GM21717 (cell line): Measurements from ENCODE around the gene SARDH.

Source experiments
- ATAC-seq: cut with Tn5 transposase; IDR thresholded peaks from one replicate; pipeline ENCODE4 v1.9.1; 2021; ENCODE audit warnings: mild to moderate bottlenecking, moderate library complexity; ENCODE audit not compliant: unreplicated experiment

The SARDH gene

GRCh38 chr9:133654736-133655657 lies 83.2 kb downstream of the SARDH start:
- no peak for ATAC-seq

- no peak for ATAC-seq
Measured at GRCh38 chr9:133653638-133654037, 84.5 kb downstream of the SARDH start.

GRCh38 chr9:133650026-133650425 lies 88.1 kb downstream of the SARDH start:
- no peak for ATAC-seq

GRCh38 chr9:133649194-133649593 lies 89.0 kb downstream of the SARDH start:
- ATAC-seq, result no peak

DNA sequence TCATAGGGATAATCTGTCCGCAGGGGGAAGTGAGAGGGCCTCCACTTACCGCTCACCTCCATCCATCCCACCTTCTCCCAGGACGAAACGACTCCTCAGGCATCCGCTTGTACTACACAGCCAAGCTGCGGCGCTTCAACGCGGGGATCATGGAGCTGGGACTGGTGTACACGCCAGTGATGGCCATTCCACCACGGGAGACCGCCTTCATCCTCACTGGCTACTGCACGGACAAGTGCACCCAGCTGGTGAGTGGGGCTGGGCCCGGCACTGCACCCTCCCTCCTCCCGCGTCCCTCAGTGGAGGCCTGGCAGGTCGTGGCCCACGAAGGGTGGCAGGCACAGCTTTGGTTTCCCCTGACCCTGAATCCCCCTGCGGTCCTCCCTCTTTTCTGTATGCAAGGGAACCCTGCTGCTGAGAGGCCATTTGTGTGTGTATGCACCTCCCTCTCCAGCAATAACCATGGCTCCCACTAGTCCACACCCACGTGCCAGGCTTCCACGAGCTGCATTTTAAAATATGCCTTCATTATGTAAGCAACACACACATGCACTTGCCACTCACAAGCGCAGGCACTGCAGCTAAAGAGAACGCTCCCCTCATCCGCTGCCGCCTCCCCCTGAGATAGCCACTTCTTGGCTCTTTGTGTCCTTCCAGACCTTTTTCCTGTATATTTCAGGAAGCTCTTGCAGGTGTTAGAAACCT lies 90.2 kb downstream of the SARDH start:
- no peak for ATAC-seq

GRCh38 chr9:133647148-133647547 lies 91.0 kb downstream of the SARDH start:
- ATAC-seq, result no peak

GRCh38 chr9:133645021-133645765 lies 93.0 kb downstream of the SARDH start:
- no peak for ATAC-seq

GRCh38 chr9:133643978-133644760 lies 94.0 kb downstream of the SARDH start:
- no peak for ATAC-seq

- no peak for ATAC-seq
Measured at GRCh38 chr9:133643362-133643755, 94.8 kb downstream of the SARDH start.

DNA sequence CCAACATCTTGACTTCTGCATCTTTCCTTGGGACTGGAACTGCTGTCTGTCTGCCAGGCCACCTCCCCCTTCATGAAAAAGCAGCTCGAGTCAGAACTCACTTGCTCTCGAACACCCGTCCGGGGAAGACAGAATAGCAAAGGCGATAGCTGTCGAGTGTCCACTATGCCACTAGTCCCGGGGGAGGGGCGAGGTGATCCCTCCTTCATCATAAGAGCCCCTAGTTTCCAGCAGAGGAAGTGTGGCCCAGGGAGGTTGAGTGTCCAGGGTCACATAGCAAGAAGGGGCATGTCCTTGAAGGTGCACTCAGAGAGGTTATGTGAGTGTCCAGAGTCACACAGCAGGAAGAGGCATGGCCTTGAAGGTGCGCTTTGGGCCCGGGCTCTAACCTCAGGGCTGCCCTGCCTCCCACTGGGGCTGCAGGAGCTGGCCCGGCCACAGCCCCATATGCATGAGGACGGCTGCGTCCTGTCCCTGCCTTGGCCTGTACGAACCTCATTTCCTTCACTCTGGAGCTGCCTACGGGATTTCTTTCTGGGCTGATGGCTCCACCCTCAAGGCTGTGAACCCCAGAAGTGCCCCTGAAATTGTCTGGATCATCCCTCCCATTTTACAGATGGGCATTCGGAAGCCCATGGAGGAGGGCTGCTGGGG lies 95.3 kb downstream of the SARDH start:
- ATAC-seq, result no peak

GRCh38 chr9:133641861-133642595 lies 96.1 kb downstream of the SARDH start:
- ATAC-seq, result no peak

DNA sequence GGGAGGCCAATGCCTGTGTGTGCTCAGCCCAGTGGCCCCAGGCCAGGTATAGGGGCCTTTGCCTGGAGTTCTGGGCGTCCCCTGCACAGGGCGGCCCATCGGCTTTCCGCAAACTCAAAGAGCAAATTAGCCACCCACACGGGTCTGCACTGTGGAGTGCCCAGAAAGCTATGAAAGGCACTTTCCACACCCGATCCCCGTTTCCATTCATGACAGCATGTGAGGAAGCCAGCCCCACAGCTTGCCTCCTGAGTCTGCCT lies 96.8 kb downstream of the SARDH start:
- no peak for ATAC-seq

DNA sequence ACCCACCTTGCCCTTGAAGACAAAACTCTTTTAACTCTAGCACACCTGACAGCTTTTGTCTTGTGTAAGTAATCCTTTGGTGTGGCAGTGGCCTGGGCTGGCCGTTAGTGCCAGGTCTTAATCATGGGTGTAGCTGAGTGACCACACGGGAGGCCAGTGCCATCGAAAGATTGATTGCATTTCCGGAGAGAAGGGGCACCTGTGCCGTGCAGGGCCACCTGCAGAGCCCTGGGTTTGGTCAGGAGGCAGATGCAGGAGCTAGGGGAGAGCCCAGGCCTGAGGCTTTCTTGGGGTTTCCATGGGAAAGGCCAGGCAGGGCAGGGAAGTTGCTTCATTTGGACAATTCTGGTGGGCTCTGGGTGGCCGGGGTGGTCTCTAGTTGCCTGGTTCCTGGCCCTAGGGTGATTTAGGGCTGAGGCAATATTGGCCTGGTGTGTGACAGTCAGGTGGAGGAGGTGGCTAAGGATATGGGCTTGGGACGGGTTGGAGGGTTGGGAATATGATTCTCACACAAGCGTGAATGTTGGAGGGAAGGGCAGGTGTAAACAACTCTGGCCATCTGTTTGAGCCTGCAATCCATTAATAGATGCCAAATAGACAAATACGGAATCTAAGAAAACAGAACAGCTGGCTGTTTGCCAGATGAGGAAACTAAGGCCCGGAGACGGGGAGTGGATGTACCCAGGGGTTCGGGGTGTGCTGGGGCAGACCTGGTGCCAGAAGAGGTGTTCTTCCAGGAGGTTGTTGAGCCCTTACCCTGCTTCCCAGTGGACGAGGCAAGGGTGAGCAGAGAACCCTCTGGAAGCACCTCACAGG lies 97.4 kb downstream of the SARDH start:
- ATAC-seq, result no peak

DNA sequence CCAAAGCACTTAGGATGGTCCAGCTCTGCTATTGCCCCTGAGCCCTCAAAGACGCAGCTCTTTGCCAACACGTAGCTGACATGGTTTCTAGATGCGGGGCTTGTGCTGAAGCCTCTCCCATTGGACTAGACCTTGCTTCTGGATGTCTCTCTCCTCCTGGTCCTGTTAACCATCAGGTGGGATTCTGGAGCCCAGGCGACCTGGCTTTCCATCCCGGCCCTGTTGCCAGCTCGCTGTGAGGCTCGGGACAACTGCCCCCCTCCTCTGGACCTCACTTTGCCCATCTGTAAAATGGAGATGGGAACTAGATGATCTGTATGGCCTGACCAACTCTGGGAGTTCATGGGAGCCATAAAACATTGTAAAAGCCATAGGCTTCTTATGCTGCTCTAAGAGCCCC lies 98.0 kb downstream of the SARDH start:
- ATAC-seq, result no peak

DNA sequence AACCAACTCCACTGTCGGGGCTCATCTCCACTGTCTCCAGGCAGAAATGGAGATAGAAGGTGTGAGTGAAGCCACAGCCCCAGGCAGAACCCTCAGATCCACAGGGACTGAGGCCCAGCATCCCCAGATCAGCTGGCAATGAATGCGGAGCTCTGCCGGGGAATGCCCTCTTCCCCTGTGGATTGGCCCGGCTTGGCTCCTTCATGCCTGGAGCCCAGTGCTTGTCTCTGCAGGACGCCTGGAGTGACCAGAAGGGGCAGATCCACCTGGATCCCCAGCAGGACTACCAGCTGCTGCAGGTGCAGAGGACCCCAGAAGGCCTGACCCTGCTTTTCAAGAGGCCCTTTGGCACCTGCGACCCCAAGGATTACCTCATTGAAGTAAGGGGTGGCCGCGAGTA lies 98.5 kb downstream of the SARDH start:
- no peak for ATAC-seq

GRCh38 chr9:133638711-133639110 lies 99.4 kb downstream of the SARDH start:
- ATAC-seq, result no peak

- ATAC-seq, result no peak
Measured at GRCh38 chr9:133638076-133638475, 100.1 kb downstream of the SARDH start.

DNA sequence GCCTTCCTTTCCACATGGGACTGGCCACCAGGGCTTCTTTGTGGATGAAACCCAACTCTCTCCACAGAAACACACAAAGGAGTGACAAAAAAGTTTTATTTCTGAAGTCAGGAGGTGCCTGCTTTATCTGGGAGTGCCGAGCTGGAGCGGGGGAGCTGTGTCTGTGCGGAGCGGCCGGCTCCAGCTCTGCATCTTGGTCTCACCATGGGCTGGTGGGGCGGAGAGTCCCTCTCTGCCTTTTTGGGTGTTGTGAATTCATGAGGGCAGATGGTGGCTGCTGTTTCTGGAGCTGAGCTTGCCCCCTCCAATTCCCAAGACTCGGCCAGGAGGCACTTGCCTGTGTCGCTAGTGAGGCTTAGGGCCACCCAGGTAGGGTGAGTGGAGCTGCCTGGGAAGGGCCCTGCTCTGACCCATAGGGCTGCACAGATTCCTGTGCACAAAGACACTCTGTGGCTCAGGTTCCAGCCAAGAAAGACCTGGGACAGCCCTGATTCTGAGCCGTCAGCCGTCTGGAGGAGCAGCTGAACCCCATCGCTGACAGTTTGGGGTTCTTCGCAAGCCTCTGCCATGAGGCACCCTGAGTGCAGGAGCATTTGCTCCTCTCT lies 100.6 kb downstream of the SARDH start:
- no peak for ATAC-seq

GRCh38 chr9:133636902-133637301 lies 101.2 kb downstream of the SARDH start:
- no peak for ATAC-seq
